GM23338 (cell line): Measurements from ENCODE around the gene STPG4. TPM values are rescaled to one million over a fixed set of nuclear protein-coding genes. Genes with fewer than 3 reads are reported as not detected.
A peak's percentile ranks its signal among the peaks of the same experiment; 100 is the strongest.

Experiments
- ATAC-seq: fragments of 200-7000 bp; cut with Tn5 transposase; 3 replicates; pipeline ENCODE4 v1.9.1; 2020
- DNase-seq: peaks from one replicate; pipeline ENCODE4 v3.0.0-alpha.2; 2015; ENCODE audit warnings: low spot score
- H2AFZ ChIP-seq: fragments of 200-600 bp; sonication (generic); 2 replicates; pipeline ENCODE4 v1.8.0; 2016; ENCODE audit warnings: antibody characterized with exemption, mild to moderate bottlenecking, moderate library complexity
- H3F3A ChIP-seq: fragments of 200-600 bp; sonication (generic); replicated peaks from 2 replicates; pipeline ENCODE4 v1.8.0; 2017; ENCODE audit warnings: antibody characterized with exemption, mixed run types, low read depth
- H3K27ac ChIP-seq: fragments of 200-600 bp; sonication (generic); 2 replicates; pipeline ENCODE4 v1.6.1; 2016; ENCODE audit warnings: low read depth
- H3K27me3 ChIP-seq: fragments of 200-600 bp; sonication (generic); 2 replicates; pipeline ENCODE4 v1.8.0; 2016; ENCODE audit warnings: mild to moderate bottlenecking, mixed run types, moderate library complexity; ENCODE audit not compliant: insufficient read depth
- H3K36me3 ChIP-seq: fragments of 200-600 bp; sonication (generic); 2 replicates; pipeline ENCODE4 v1.8.0; 2016; ENCODE audit warnings: mild to moderate bottlenecking; ENCODE audit not compliant: insufficient read depth
- H3K4me1 ChIP-seq: fragments of 200-600 bp; sonication (generic); 2 replicates; pipeline ENCODE4 v1.8.0; 2016; ENCODE audit warnings: mild to moderate bottlenecking, moderate library complexity; ENCODE audit not compliant: insufficient read depth
- H3K4me2 ChIP-seq: fragments of 200-600 bp; sonication (generic); 2 replicates; pipeline ENCODE4 v1.7.1; 2017; ENCODE audit warnings: mixed run types
- H3K4me3 ChIP-seq: fragments of 200-600 bp; sonication (generic); 2 replicates; pipeline ENCODE4 v1.6.1; 2016; ENCODE audit warnings: mixed run types
- H3K79me2 ChIP-seq: fragments of 200-600 bp; sonication (generic); replicated peaks from 2 replicates; pipeline ENCODE4 v1.8.0; 2017; ENCODE audit warnings: mild to moderate bottlenecking; ENCODE audit not compliant: insufficient read depth
- H3K9me2 ChIP-seq: fragments of 200-600 bp; sonication (generic); 2 replicates; pipeline ENCODE4 v1.8.0; 2017; ENCODE audit not compliant: insufficient read depth
- H4K20me1 ChIP-seq: fragments of 200-600 bp; sonication (generic); replicated peaks from 2 replicates; pipeline ENCODE4 v1.8.0; 2017; ENCODE audit warnings: mild to moderate bottlenecking; ENCODE audit not compliant: insufficient read depth
- H3K27ac Mint-ChIP-seq: 2 replicates; pipeline ENCODE4 v1.8.0; 2020; ENCODE audit warnings: inconsistent platforms, mild to moderate bottlenecking, moderate library complexity, mixed read lengths
- H3K27me3 Mint-ChIP-seq: 3 replicates; pipeline ENCODE4 v1.8.0; 2022; ENCODE audit warnings: low read depth, mild to moderate bottlenecking, moderate library complexity, mixed read lengths, inconsistent platforms; ENCODE audit not compliant: insufficient read depth, poor library complexity
- H3K36me3 Mint-ChIP-seq: 3 replicates; pipeline ENCODE4 v1.8.0; 2021; ENCODE audit warnings: low read depth, mild to moderate bottlenecking, inconsistent platforms, moderate library complexity, mixed read lengths
- H3K4me1 Mint-ChIP-seq: 3 replicates; pipeline ENCODE4 v1.8.0; 2020; ENCODE audit warnings: mild to moderate bottlenecking, inconsistent platforms, mixed read lengths
- H3K4me3 Mint-ChIP-seq: 3 replicates; pipeline ENCODE4 v1.8.0; 2021; ENCODE audit warnings: moderate library complexity, mild to moderate bottlenecking, inconsistent platforms, mixed read lengths
- H3K9me3 Mint-ChIP-seq: 3 replicates; pipeline ENCODE4 v1.8.0; 2020; ENCODE audit warnings: moderate library complexity, mild to moderate bottlenecking, inconsistent platforms, mixed read lengths
- CREB1 ChIP-seq: fragments of 250-450 bp; sonication (Bioruptor Pico); IDR thresholded peaks from 2 replicates; pipeline ENCODE4 v1.5.0; 2020; ENCODE audit warnings: low read depth, mild to moderate bottlenecking, moderate library complexity
- CTCF ChIP-seq, 2 experiments: fragments of 200-600 bp in 1 of 2; sonication (generic) in 1 of 2; conservative IDR thresholded peaks; 2 replicates each; pipeline versions ENCODE4 v1.5.1 to v1.6.1; 2016 to 2017; ENCODE audit warnings: antibody characterized with exemption in 2 of 2, low read depth in 2 of 2, mild to moderate bottlenecking in 2 of 2, moderate library complexity in 1 of 2
- ETS1 ChIP-seq: IDR thresholded peaks from 2 replicates; pipeline ENCODE4 v1.6.1; 2016; ENCODE audit warnings: antibody characterized with exemption
- EZH2 ChIP-seq: fragments of 200-600 bp; sonication (generic); IDR thresholded peaks from one replicate; pipeline ENCODE4 v1.8.0; 2017; ENCODE audit warnings: antibody characterized with exemption, mild to moderate bottlenecking, low read depth; ENCODE audit not compliant: unreplicated experiment
- EZH2phosphoT487 ChIP-seq: fragments of 200-600 bp; sonication (generic); IDR thresholded peaks from one replicate; pipeline ENCODE4 v1.8.1; 2018; ENCODE audit warnings: antibody characterized with exemption; ENCODE audit not compliant: unreplicated experiment
- NANOG ChIP-seq: IDR thresholded peaks from 2 replicates; pipeline ENCODE4 v1.6.1; 2016; ENCODE audit warnings: antibody characterized with exemption, borderline replicate concordance
- POLR2AphosphoS5 ChIP-seq: IDR thresholded peaks from 2 replicates; pipeline ENCODE4 v1.6.1; 2016; ENCODE audit warnings: antibody characterized with exemption, low read depth
- REST ChIP-seq: IDR thresholded peaks from one replicate; pipeline ENCODE4 v1.6.1; 2018; ENCODE audit warnings: antibody characterized with exemption; ENCODE audit not compliant: unreplicated experiment
- STAT1 ChIP-seq: IDR thresholded peaks from one replicate; pipeline ENCODE4 v1.6.1; 2016; ENCODE audit warnings: antibody characterized with exemption; ENCODE audit not compliant: unreplicated experiment
- ZNF114 ChIP-seq: fragments of 250-450 bp; sonication (Bioruptor Pico); IDR thresholded peaks from 2 replicates; pipeline ENCODE4 v1.5.0; 2020; ENCODE audit warnings: mild to moderate bottlenecking, moderate library complexity
- ZNF331 ChIP-seq: fragments of 250-450 bp; sonication (Bioruptor Pico); IDR thresholded peaks from 2 replicates; pipeline ENCODE4 v1.5.0; 2020; ENCODE audit warnings: low read depth, mild to moderate bottlenecking, moderate library complexity
- ZNF462 ChIP-seq: fragments of 250-450 bp; sonication (Bioruptor Pico); IDR thresholded peaks from 2 replicates; pipeline ENCODE4 v1.5.0; 2020; ENCODE audit warnings: mild to moderate bottlenecking, moderate library complexity
- polyA plus RNA-seq: library from polyadenylated mRNA; unstranded; fragments of >200 nt; fragmentation: Nextera tagmentation; extraction: Ambion mirVana; gene quantifications from 2 replicates; pipeline ENCODE4 v1.2.1, GENCODE V29; 2016
- total RNA-seq: library from RNA; depleted of rRNA; stranded (reverse); fragments of >200 nt; shearing (Covaris generic); gene quantifications from 2 replicates; pipeline ENCODE4 v1.2.3, GENCODE V29; 2014

STPG4 gene
- total and polyA plus RNA-seq, 2 experiments from 2014 or later, result 0.28 TPM; not detected in 1

GRCh38 chr2:47078541-47079482 is 76.3 kb downstream of the STPG4 start:
- Histone ChIP-seq H3K27ac (no peak overlapping the region), H3K27me3 (no peaks in the 10 kb centered on the region), H2AFZ (no peak overlapping the region), H3K79me2 (no peaks in the 10 kb centered on the region), H3K9me2 (no peaks in the 10 kb centered on the region), H3K36me3 (no peaks in the 10 kb centered on the region), H3K4me1 (peaks cover 22% of the 10 kb centered on the region), H4K20me1 (no peaks in the 10 kb centered on the region), H3K4me3 (no peak overlapping the region), H3F3A (no peaks in the 10 kb centered on the region), H3K4me2 (no peak overlapping the region)
- Mint-ChIP-seq H3K4me1 (peaks cover 39% of the 10 kb centered on the region), H3K9me3 (no peaks in the 10 kb centered on the region), H3K4me3 (no peak overlapping the region), H3K27me3 (peaks cover 25% of the 10 kb centered on the region), H3K36me3 (peaks cover 2% of the 10 kb centered on the region; the same call in 2 of the 3 replicates), H3K27ac (no peak overlapping the region)
- TF ChIP-seq ETS1 (no peak), EZH2 (no peak), ZNF331 (CRISPR knock-in tag) (no peak), STAT1 (no peak), NANOG (no peak), ZNF114 (CRISPR knock-in tag) (no peak), CREB1 (CRISPR knock-in tag) (no peak), REST (no peak), EZH2phosphoT487 (no peak), POLR2AphosphoS5 (no peak), ZNF462 (CRISPR knock-in tag) (no peak), CTCF (conservative IDR thresholded peaks at IDR 0.05; ENCODE audit: low read depth in 2 of 2) (no peak)
- DNase-seq, result no peak
- ATAC-seq, result peak; percentile 61
